GM13977 (cell line): ENCODE data around the gene NSG1.

Source experiments
- DNase-seq: peaks from one replicate; pipeline ENCODE4 v3.0.0; 2012; ENCODE audit warnings: low spot score
- CTCF ChIP-seq: IDR thresholded peaks from 2 replicates; pipeline ENCODE4 v1.5.1; 2012; ENCODE audit warnings: mild to moderate bottlenecking, control low read depth; ENCODE audit not compliant: insufficient read depth; ENCODE audit errors: extremely low read depth, missing control alignments
- in situ Hi-C: fragments of 300-500 bp; cut with MboI; formaldehyde crosslinking; loops from one replicate; pipeline ENCODE4 v1.12.0; 2022; ENCODE audit warnings: low sequenced_read_pairs, low pct_unique_long_range_greater_than_20kb, mixed read lengths, inconsistent platforms; ENCODE audit not compliant: unreplicated experiment

NSG1 gene

GRCh38 chr4:4358093-4358854, 28.6 kb upstream of the NSG1 start:
- no peak for DNase-seq
- in situ Hi-C loops: no loop called here
- TF ChIP-seq CTCF: no peak

GRCh38 chr4:4361883-4362282, 25.0 kb upstream of the NSG1 start:
- TF ChIP-seq CTCF: no peak
- in situ Hi-C loops: no loop called here
- DNase-seq: no peak

DNA sequence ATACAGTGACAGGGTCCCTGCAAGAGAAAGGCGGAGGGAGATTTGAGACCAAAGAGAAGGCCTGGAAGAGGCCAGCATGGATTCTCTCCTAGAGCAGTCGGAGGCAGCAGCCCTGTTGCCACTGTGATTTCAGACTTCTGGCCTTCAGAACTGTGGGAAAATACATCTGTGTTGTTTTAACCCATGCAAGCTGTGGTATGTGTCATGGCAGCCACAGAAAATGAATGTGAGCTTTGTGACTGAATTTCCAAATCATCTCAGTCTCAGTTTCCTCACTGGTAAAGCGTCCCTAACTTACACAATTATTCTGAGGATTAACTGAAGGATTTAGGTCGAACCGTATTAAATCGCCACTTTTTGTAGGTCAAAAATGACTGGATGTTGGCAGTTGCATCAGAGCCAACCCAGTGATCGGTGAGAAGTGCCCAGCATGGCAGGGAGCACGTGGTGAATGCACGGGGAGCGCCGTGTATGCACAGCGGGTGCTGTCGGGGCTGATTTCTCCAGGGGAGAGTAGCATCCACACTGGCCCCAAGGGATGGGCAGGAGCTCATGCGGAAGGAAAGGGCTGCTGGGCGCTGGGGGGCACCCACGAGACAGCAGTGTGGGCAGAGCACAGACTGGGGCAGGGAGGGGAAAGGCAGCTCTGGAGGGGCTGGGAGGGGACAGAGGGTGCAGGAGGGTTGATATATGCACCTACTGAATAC, 23.8 kb upstream of the NSG1 start:
- DNase-seq: no peak
- no peak for TF ChIP-seq CTCF
- in situ Hi-C loops: no loop called here

DNA sequence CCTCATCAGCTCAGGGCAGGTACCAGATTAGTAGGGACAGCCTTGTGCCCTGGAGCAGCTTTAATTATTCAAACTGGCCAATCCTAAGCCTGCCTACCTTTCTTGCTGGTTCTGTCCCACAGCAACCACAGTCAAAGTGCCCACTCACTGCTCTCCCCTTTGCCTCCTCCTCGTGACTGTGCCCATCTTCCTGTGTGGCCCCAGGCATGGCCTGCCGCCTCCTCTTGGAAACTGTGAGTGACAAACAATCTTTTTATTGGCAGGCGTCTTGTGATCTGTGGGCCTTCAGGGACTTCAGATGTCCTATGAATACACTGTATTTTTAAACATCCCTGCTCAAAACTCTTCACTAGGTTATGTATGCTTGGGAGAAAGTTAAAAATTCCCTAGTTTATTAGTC, 22.8 kb upstream of the NSG1 start:
- in situ Hi-C loops: no loop called here
- no peak for TF ChIP-seq CTCF
- no peak for DNase-seq

- in situ Hi-C loops: no loop called here
- TF ChIP-seq CTCF: no peak
- DNase-seq: no peak
Observed at GRCh38 chr4:4364486-4365208, 22.3 kb upstream of the NSG1 start.

DNA sequence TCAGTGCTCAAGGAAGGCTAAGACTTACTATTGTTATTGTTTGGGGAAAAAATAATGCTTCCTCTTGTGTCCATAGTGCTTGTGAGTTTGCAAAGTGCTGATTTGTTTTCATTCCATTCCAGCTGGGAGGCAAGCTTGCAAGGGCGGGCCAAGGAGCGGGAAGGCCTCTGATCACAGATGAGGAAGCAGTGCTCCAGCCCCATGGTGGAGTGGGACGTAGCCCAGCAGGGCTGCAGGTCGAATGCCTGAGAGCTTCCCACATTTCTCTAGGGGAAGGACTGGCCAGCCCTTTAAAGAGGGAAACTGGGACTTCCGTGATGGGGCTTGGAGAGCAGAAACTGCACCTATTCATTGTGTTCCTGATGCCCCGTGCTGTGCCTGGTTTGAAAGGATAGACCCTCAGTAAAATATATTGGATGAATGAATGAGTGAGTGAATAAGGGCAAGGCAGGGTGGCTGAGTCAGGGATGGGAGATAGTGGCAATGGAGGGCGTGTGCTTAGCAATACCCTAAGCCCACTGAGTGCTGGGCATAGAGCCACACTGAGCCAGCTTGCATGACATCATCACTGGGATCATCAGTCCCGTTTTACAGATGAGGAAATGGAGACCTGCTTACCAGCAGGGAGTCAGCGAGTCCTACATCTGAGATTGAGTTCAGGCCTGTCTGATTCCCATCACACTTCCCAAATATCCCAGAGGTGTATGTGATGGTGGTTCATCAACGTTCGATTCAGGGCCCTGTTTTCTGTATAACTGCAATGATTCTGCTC, 17.9 kb upstream of the NSG1 start:
- TF ChIP-seq CTCF: no peak
- in situ Hi-C loops: no loop called here
- DNase-seq: no peak
